Measurements from ENCODE around the gene OR9A4. TPM values are rescaled to one million over a fixed set of nuclear protein-coding genes. Genes with fewer than 3 reads are reported as not detected.

Gene OR9A4
- total RNA-seq, 1 donor from 2014 or later = not detected

GRCh38 chr7:141876371-141876770, 39.8 kb upstream of the OR9A4 start:
- Mint-ChIP-seq H3K36me3 (ENCODE audit: low read depth, unreplicated experiment) (no peaks in the 10 kb centered on the region), H3K27ac (ENCODE audit: unreplicated experiment) (no peak overlapping the region), H3K27me3 (ENCODE audit: unreplicated experiment) (no peaks in the 10 kb centered on the region), H3K4me3 (ENCODE audit: unreplicated experiment) (no peak overlapping the region), H3K9me3 (ENCODE audit: unreplicated experiment) (no peaks in the 10 kb centered on the region), H3K4me1 (ENCODE audit: unreplicated experiment) (no peaks in the 10 kb centered on the region)
- TF ChIP-seq CTCF (IDR thresholded peaks at IDR 0.05; ENCODE audit: unreplicated experiment) = no peak
- no peak for DNase-seq (ENCODE audit: low spot score)

- TF ChIP-seq CTCF (IDR thresholded peaks at IDR 0.05; ENCODE audit: unreplicated experiment) = no peak
- Mint-ChIP-seq H3K36me3 (ENCODE audit: low read depth, unreplicated experiment) (no peaks in the 10 kb centered on the region), H3K4me1 (ENCODE audit: unreplicated experiment) (no peaks in the 10 kb centered on the region), H3K4me3 (ENCODE audit: unreplicated experiment) (no peak overlapping the region), H3K27ac (ENCODE audit: unreplicated experiment) (no peak overlapping the region), H3K27me3 (ENCODE audit: unreplicated experiment) (no peaks in the 10 kb centered on the region), H3K9me3 (ENCODE audit: unreplicated experiment) (no peaks in the 10 kb centered on the region)
- no peak for DNase-seq (ENCODE audit: low spot score)
Measured at GRCh38 chr7:141877365-141877764, 38.8 kb upstream of the OR9A4 start.

- H3K27me3 Mint-ChIP-seq (ENCODE audit: unreplicated experiment) = no peaks in the 10 kb centered on the region
- H3K27ac Mint-ChIP-seq (ENCODE audit: unreplicated experiment) = no peak overlapping the region
- no peaks in the 10 kb centered on the region for H3K36me3 Mint-ChIP-seq (ENCODE audit: low read depth, unreplicated experiment)
- H3K4me1 Mint-ChIP-seq (ENCODE audit: unreplicated experiment) = no peaks in the 10 kb centered on the region
- no peaks in the 10 kb centered on the region for H3K9me3 Mint-ChIP-seq (ENCODE audit: unreplicated experiment)
- TF ChIP-seq CTCF (IDR thresholded peaks at IDR 0.05; ENCODE audit: unreplicated experiment) = no peak
- no peak for DNase-seq (ENCODE audit: low spot score)
- no peak overlapping the region for H3K4me3 Mint-ChIP-seq (ENCODE audit: unreplicated experiment)
Measured at GRCh38 chr7:141880960-141881359, 35.2 kb upstream of the OR9A4 start.

GRCh38 chr7:141884539-141885225, 31.5 kb upstream of the OR9A4 start:
- H3K36me3 Mint-ChIP-seq (ENCODE audit: low read depth, unreplicated experiment) = no peaks in the 10 kb centered on the region
- H3K4me1 Mint-ChIP-seq (ENCODE audit: unreplicated experiment) = no peaks in the 10 kb centered on the region
- H3K9me3 Mint-ChIP-seq (ENCODE audit: unreplicated experiment) = no peaks in the 10 kb centered on the region
- TF ChIP-seq CTCF (IDR thresholded peaks at IDR 0.05; ENCODE audit: unreplicated experiment) = no peak
- H3K4me3 Mint-ChIP-seq (ENCODE audit: unreplicated experiment) = no peak overlapping the region
- H3K27me3 Mint-ChIP-seq (ENCODE audit: unreplicated experiment) = no peaks in the 10 kb centered on the region
- H3K27ac Mint-ChIP-seq (ENCODE audit: unreplicated experiment) = no peak overlapping the region
- DNase-seq (ENCODE audit: low spot score) = no peak

- no peak for TF ChIP-seq CTCF (IDR thresholded peaks at IDR 0.05; ENCODE audit: unreplicated experiment)
- no peaks in the 10 kb centered on the region for H3K27me3 Mint-ChIP-seq (ENCODE audit: unreplicated experiment)
- no peak overlapping the region for H3K27ac Mint-ChIP-seq (ENCODE audit: unreplicated experiment)
- H3K4me1 Mint-ChIP-seq (ENCODE audit: unreplicated experiment) = no peaks in the 10 kb centered on the region
- DNase-seq (ENCODE audit: low spot score) = no peak
- no peaks in the 10 kb centered on the region for H3K9me3 Mint-ChIP-seq (ENCODE audit: unreplicated experiment)
- H3K36me3 Mint-ChIP-seq (ENCODE audit: low read depth, unreplicated experiment) = no peaks in the 10 kb centered on the region
- H3K4me3 Mint-ChIP-seq (ENCODE audit: unreplicated experiment) = no peak overlapping the region
Measured at GRCh38 chr7:141889321-141889720, 26.9 kb upstream of the OR9A4 start.
